ENCODE data around the gene SUGT1.
"Not testable (repeated sequence)": the region's sequence is repeated elsewhere in the genome, so short reads cannot be mapped to it uniquely, and the experiment has no call there.

SUGT1 gene

GRCh38 chr13:52670726-52671125 lies 18.1 kb downstream of the SUGT1 start:
- no peak for DNase-seq

DNA sequence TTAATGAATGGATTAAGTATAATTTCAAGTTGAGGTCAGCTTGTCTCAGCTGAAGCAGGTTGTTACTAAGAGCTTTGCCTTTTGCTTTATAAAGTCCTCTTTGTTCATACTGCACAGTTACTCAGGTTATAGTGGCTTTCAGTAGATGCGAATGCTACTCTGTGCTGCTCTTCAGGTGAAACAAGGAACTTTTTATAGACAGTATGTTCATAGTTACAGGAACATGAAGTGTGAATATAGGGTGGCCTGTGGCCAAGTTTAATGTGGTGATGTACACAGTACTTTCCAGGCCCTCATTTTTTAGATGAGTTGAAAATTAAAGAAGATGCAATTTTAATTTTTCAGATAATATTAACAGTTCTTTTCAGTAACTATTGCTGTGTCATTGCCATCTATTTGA lies 20.8 kb downstream of the SUGT1 start:
- DNase-seq: peak; percentile 22

DNA sequence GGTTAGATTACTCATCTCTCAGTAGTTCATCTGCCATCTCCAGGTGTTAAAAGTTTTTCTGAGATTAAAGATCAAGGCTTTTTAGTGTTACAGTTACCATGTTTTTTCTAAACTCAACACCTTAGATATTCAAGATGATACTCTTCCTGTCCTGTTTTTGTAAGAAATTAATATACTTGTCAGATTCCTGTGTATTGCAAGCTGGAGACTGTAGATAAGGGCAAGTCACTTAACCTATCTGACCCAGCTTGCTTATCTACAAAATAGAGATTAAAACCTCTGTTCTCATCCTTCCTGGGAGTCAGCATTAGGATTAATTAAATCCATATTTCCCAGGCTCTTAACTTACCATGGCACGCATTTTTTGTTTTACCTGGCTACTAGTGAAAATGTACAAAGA lies 25.2 kb downstream of the SUGT1 start:
- DNase-seq: peak; percentile 38

GRCh38 chr13:52685806-52686205 lies 33.2 kb downstream of the SUGT1 start:
- DNase-seq: not testable (repeated sequence)

- no peak for DNase-seq
These were observed 33.7 kb downstream of the SUGT1 start for GRCh38 chr13:52686376-52686775.

DNA sequence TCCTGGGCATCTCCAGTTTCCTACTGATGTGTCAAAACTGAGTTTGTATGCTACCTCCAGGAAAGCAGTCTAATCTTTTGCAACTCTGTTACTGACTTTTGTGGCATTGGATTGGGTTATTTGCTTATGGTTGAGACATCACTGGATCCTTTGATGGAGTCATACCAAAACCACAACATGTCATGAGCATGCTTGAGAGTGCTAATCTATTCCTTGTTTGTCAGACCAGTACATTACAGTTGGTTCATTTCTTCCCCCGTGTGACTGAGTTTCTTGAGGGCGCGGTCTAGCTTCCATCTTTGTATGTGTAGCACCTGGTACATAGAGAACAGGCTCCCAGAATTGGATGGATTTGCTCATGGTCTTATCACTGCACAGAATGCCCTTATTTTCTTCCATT lies 43.2 kb downstream of the SUGT1 start:
- peak; percentile 70 for DNase-seq

- no peak for DNase-seq
These were observed 43.9 kb downstream of the SUGT1 start for GRCh38 chr13:52696566-52696965.

DNA sequence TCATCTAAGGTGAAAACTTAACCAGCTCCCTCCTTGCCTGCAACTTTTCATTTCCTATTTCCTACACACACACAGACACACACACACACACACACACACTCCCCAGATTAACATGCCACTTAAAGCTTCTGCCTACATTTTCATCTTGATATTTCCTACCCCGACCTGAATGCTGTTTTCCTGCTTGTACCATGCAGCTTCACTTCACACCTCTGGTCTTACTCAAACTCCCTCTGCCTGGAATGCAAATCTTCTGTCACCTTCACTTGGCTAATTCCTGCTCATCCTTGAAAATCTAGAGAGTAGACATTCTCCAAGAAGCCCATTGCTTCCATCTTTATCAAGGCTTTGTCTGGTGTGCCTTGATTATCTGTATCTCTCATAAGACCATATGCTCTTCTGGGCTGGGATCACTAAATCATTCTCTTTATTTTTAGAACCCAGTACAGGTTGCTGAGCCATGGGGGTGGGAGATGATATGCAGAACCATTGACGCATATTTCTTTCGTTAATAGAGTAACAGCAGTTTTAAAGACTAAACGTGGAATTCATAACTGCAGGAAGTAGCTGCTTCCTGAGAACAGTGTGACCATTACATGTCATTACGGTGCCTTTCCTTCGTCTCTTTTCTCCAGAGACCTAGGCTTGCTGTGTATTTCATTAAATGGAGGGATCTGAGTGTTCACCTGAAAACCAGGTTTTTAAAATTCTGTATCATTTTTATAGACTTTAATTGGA lies 49.3 kb downstream of the SUGT1 start:
- peak; percentile 57 for DNase-seq

- no peak for DNase-seq
These were observed 50.8 kb downstream of the SUGT1 start for GRCh38 chr13:52703482-52703881.

GRCh38 chr13:52706081-52706480 lies 53.4 kb downstream of the SUGT1 start:
- no peak for DNase-seq

- peak; percentile 8 for DNase-seq
These were observed 54.7 kb downstream of the SUGT1 start for GRCh38 chr13:52707375-52707774.

DNA sequence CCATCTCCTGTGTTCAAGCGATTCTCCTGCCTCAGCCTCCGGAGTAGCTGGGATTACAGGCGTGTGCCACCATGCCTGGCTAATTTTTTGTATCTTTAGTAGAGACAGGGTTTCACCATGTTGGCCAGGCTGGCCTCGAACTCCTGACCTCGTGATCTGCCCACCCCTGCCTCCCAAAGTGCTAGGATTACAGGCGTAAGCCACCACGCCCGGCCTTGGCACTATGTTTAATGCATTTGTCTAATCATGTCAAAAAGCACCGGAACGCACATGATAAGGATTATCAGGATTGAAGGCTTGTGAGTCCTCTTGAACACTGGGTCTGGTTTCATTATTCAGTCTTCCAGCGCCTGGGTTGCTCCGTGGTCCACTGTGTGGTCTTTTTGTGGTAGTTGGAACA lies 55.6 kb downstream of the SUGT1 start:
- DNase-seq: peak; percentile 13

- no peak for DNase-seq
These were observed 58.6 kb downstream of the SUGT1 start for GRCh38 chr13:52711286-52711685.

DNA sequence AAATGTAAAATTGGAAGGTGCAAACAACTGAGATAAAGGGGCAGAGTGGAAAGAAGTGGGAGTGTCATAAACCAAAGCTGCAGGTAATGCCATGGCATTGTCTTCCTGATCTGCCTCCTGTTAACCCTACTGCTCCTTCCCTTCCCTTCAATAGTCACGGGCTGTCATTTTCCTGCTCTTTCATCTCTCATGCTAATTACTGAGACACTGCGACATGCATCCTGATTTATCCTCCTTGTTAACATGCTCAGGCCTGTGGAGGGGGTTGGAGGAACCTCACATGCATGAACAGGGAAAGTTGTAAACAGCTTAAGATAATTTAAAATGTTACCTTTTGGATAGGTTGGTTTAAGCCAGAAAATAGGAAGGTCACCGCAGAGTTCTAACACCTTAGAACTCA lies 59.7 kb downstream of the SUGT1 start:
- no peak for DNase-seq

DNA sequence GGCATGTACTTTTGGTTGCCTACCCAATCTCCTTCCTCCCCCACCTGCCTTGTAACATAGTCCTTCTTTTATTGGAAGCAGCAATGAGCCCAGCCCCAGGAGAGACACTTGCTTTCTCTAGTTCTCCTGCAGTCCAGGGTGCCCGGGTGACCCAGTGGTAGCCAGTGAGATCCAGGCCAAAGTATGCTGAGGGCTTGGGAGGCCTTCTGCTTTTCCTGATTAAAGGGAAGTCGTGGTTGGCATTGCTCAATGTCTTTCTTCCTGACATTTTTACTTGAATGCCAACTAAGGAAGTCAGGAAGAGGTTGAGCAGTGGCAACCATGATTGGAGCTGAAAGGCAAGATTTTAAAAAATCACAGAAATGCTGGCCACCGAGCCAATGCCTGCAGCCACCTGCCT lies 61.3 kb downstream of the SUGT1 start:
- peak; percentile 19 for DNase-seq

DNA sequence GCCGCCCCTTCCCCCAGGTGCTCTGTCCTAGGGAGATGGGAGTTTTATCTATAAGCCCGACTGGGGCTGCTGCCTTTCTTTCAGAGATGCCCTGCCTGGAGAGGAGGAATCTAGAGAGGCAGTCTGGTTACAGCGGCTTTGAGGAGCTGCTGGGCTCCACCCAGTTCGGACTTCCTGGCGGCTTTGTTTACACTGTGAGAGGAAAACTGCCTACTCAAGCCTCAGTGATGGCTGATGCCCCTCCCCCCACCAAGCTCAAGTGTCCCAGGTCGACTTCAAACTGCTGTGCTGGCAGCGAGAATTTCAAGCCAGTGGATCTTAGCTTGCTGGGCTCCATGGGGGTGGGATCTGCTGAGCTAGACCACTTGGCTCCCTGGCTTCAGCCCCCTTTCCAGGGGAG lies 68.3 kb downstream of the SUGT1 start:
- DNase-seq: not testable (repeated sequence)

DNA sequence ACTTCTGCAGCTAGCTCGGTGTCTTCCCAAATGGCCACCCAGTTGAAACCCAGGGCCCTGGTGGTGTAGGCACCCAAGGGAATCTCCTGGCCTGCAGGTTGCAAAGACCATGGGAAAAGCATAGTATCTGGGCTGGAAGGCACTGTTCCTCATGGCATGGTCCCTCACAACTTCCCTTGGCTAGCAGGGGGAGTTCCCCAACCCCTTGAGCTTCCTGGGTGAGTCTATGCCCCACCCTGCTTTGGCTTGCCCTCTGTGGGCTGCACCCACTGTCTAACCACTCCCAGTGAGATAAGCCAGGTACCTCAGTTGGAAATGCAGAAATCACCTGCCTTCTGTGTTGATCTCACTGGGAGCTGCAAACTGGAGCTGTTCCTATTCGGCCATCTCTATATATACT lies 68.7 kb downstream of the SUGT1 start:
- not testable (repeated sequence) for DNase-seq

DNA sequence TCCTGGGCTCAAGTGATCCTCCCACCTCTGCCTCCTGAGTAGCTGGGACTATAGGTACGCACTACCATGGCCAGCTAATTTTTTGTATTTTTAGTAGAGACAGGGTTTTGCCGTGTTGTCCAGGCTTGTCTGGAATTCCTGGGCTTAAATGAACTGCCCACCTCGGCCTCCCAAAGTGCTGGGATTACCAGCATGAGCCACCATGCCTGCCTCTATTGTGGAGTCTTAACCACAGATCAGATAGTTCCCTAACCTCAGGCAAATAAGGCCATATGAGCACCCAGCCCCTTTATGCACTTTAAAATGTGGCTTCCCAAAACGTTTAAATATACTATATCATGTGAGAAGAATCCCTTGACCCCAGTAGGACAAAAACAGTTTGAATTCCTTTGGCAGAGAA lies 70.5 kb downstream of the SUGT1 start:
- DNase-seq: no peak

- no peak for DNase-seq
These were observed 72.7 kb downstream of the SUGT1 start for GRCh38 chr13:52725302-52725701.

- no peak for DNase-seq
These were observed 73.6 kb downstream of the SUGT1 start for GRCh38 chr13:52726258-52726657.

GRCh38 chr13:52734075-52734623 lies 81.5 kb downstream of the SUGT1 start:
- no peak for DNase-seq

GRCh38 chr13:52736891-52737290 lies 84.3 kb downstream of the SUGT1 start:
- no peak for DNase-seq

- no peak for DNase-seq
These were observed 84.8 kb downstream of the SUGT1 start for GRCh38 chr13:52737451-52737850.

DNA sequence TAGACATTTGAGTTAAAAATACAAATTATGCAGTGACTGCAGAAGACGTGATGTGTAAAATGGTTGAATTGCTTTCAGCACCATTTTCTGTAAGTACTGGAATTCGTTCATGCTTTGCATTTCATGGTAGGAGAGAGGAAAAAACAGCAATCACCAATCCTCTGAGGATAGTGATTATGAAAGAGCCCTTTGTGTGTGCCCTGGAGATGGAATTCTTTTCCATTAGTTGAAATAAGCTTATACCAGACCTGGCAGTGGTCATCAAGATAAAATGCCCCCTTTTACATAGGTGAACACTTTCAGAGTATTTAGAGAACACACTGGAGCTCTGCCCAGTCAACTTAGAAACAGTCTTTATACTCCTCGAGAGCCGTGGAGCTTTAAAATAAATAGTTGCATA lies 85.3 kb downstream of the SUGT1 start:
- no peak for DNase-seq

Data from hematopoietic multipotent progenitor cell treated with erythropoietin and hydrocortisone succinate and interleukin-3 and kit ligand, for 4 days (in vitro differentiated cells).